NCI-H1694 (cell line): ENCODE measurements around the gene SMIM13.

Source experiments
- DNase-seq: peaks from one replicate; lab custom pipeline; 2025; lab: John Stamatoyannopoulos, UW

The SMIM13 gene

GRCh38 chr6:11121851-11122250 is 28.2 kb downstream of the SMIM13 start:
- no peak for DNase-seq

GRCh38 chr6:11122380-11122779 is 28.7 kb downstream of the SMIM13 start:
- no peak for DNase-seq

GRCh38 chr6:11123978-11124377 is 30.3 kb downstream of the SMIM13 start:
- DNase-seq, result no peak

GRCh38 chr6:11126876-11127275 is 33.2 kb downstream of the SMIM13 start:
- no peak for DNase-seq

- DNase-seq, result no peak
These were observed 35.0 kb downstream of the SMIM13 start for GRCh38 chr6:11128608-11129007.

- DNase-seq, result no peak
These were observed 36.4 kb downstream of the SMIM13 start for GRCh38 chr6:11129908-11130565.

- DNase-seq, result no peak
These were observed 37.0 kb downstream of the SMIM13 start for GRCh38 chr6:11130605-11131004.

GRCh38 chr6:11132194-11132888 is 38.7 kb downstream of the SMIM13 start:
- DNase-seq, result no peak

GRCh38 chr6:11133281-11133680 is 39.6 kb downstream of the SMIM13 start:
- DNase-seq, result no peak

- no peak for DNase-seq
These were observed 43.2 kb downstream of the SMIM13 start for GRCh38 chr6:11136809-11137208.

- DNase-seq, result no peak
These were observed 45.7 kb downstream of the SMIM13 start for GRCh38 chr6:11139051-11139960.

GRCh38 chr6:11140056-11140455 is 46.4 kb downstream of the SMIM13 start:
- no peak for DNase-seq

- DNase-seq, result no peak
These were observed 47.7 kb downstream of the SMIM13 start for GRCh38 chr6:11141295-11141694.

- DNase-seq, result no peak
These were observed 48.8 kb downstream of the SMIM13 start for GRCh38 chr6:11142296-11143027.

GRCh38 chr6:11143394-11144371 is 50.0 kb downstream of the SMIM13 start:
- no peak for DNase-seq

- no peak for DNase-seq
These were observed 50.8 kb downstream of the SMIM13 start for GRCh38 chr6:11144393-11144851.

GRCh38 chr6:11146117-11146826 is 52.6 kb downstream of the SMIM13 start:
- DNase-seq, result no peak

GRCh38 chr6:11149551-11149950 is 55.9 kb downstream of the SMIM13 start:
- DNase-seq, result no peak

GRCh38 chr6:11151488-11151887 is 57.9 kb downstream of the SMIM13 start:
- DNase-seq, result no peak

GRCh38 chr6:11152581-11152980 is 58.9 kb downstream of the SMIM13 start:
- no peak for DNase-seq
